Ovary (tissue), 9 donors: ENCODE data around the gene NAP1L1. TPM values are rescaled to one million over a fixed set of nuclear protein-coding genes. Genes with fewer than 3 reads are reported as not detected.

Experiments used
- polyA plus RNA-seq, 2 donors: library from polyadenylated mRNA; stranded (reverse); fragments of 200-250 nt in 1 of 2; fragments of 350-450 nt in 1 of 2; fragmentation: Illumina TruSeq in 1 of 2; extraction: RNeasy Lipid Tissue Mini Kit (QIAGEN cat#74804) in 1 of 2; gene quantifications; one replicate each; pipeline ENCODE4 v1.2.3, GENCODE V29; 2013 to 2014
- total RNA-seq, 7 donors: library from RNA; depleted of rRNA in 2 of 7; stranded (reverse); fragments of >200 nt in 2 of 7; fragmentation: NEBNext Ultra II Directional in 3 of 7; extraction: Animal tissue kit (Norgen Biotek cat#: 25700) in 3 of 7; gene quantifications; one replicate each; pipeline versions ENCODE4 v1.1.0 to v1.2.4, GENCODE V29; 2016 to 2023
- donor health status: DM: no; HTN: no; CAD: no; lungs with moderate emphysema.
- donor health status: DM: no; HTN: no; CAD: no.
- donor health status: Bipolar disorder and iron deficiency.
- donor health status: DM: yes; HTN: yes; CAD: no.
- donor health status: DM: no; HTN: no; CAD: no.
- donor health status: DM: yes; HTN: yes; CAD: no.

NAP1L1 gene
- total and polyA plus RNA-seq, 9 donors = 500 to 1,115 (median 750) TPM

Other genes with a start within 250 kb of the NAP1L1 start
- gene PHLDA1, start 52.9 kb downstream of the NAP1L1 start, total RNA-seq = 10 to 100 TPM in 6 of 7 donors, 1 to 10 TPM in 1; 3.8 to 37.7 (median 19.6) TPM
- gene PHLDA1, start 52.9 kb downstream of the NAP1L1 start, polyA plus RNA-seq = 10 to 100 TPM; 11.4 to 13.1 TPM